ENCODE results near the gene RNF10.

Gene RNF10

GRCh38 chr12:120618954-120619615 is 84.9 kb downstream of the RNF10 start:
- FAIRE-seq, result no peak

- FAIRE-seq, result no peak
Measured at GRCh38 chr12:120620624-120621023, 86.5 kb downstream of the RNF10 start.

GRCh38 chr12:120625557-120626419 is 91.6 kb downstream of the RNF10 start:
- FAIRE-seq, result no peak

Measured in islet of Langerhans (tissue), 1 donor.